HG03469 (cell line): ENCODE data around the gene STAB1.
"Not testable (repeated sequence)": the region's sequence is repeated elsewhere in the genome, so short reads cannot be mapped to it uniquely, and the experiment has no call there.

ENCODE experiments used
- ATAC-seq: cut with Tn5 transposase; IDR thresholded peaks from one replicate; pipeline ENCODE4 v1.9.1; 2021; ENCODE audit warnings: mild to moderate bottlenecking, moderate library complexity, moderate number of reproducible peaks; ENCODE audit not compliant: unreplicated experiment

STAB1 gene

GRCh38 chr3:52521881-52522650 is 26.9 kb downstream of the STAB1 start:
- no peak for ATAC-seq

GRCh38 chr3:52522651-52523251 is 27.6 kb downstream of the STAB1 start:
- no peak for ATAC-seq

GRCh38 chr3:52523386-52524257 is 28.5 kb downstream of the STAB1 start:
- no peak for ATAC-seq

GRCh38 chr3:52524258-52524751 is 29.2 kb downstream of the STAB1 start:
- ATAC-seq: no peak

- no peak for ATAC-seq
Observed at GRCh38 chr3:52524752-52525679, 29.9 kb downstream of the STAB1 start.

GRCh38 chr3:52525680-52526561 is 30.8 kb downstream of the STAB1 start:
- ATAC-seq: no peak

GRCh38 chr3:52526671-52527038 is 31.5 kb downstream of the STAB1 start:
- ATAC-seq: not testable (repeated sequence)

- no peak for ATAC-seq
Observed at GRCh38 chr3:52527039-52527731, 32.0 kb downstream of the STAB1 start.

GRCh38 chr3:52527732-52528585 is 32.8 kb downstream of the STAB1 start:
- ATAC-seq: no peak

- no peak for ATAC-seq
Observed at GRCh38 chr3:52528586-52529375, 33.6 kb downstream of the STAB1 start.

GRCh38 chr3:52529376-52530333 is 34.5 kb downstream of the STAB1 start:
- no peak for ATAC-seq

- ATAC-seq: no peak
Observed at GRCh38 chr3:52530918-52531826, 36.0 kb downstream of the STAB1 start.

- ATAC-seq: no peak
Observed at GRCh38 chr3:52531860-52532516, 36.9 kb downstream of the STAB1 start.

GRCh38 chr3:52532517-52532837 is 37.3 kb downstream of the STAB1 start:
- ATAC-seq: no peak
